Central memory CD8-positive, alpha-beta T cell (primary cell): ENCODE results near the gene FNIP2.
A peak's percentile ranks its signal among the peaks of the same experiment; 100 is the strongest.

Experiments
- ATAC-seq: fragments of 150-1000 bp; cut with Tn5 transposase; replicated peaks from 2 replicates; pipeline ENCODE4 v1.10.0; 2022; ENCODE audit warnings: mild to moderate bottlenecking, moderate FRiP score, moderate number of reproducible peaks; ENCODE audit not compliant: poor library complexity, severe bottlenecking; ENCODE audit errors: extremely low read depth
- DNase-seq, 2 donors: peaks; one replicate each; pipeline ENCODE4 v3.0.0; 2021; ENCODE audit warnings: low spot score in 2 of 2
- H3K27ac Mint-ChIP-seq: one replicate; pipeline ENCODE4 v1.8.0; 2022; ENCODE audit warnings: low read depth, mild to moderate bottlenecking, moderate library complexity, mixed read lengths
- H3K27me3 Mint-ChIP-seq: one replicate; pipeline ENCODE4 v1.8.0; 2022; ENCODE audit warnings: mixed read lengths
- H3K36me3 Mint-ChIP-seq: one replicate; pipeline ENCODE4 v1.8.0; 2022; ENCODE audit warnings: mild to moderate bottlenecking, moderate library complexity, mixed read lengths; ENCODE audit not compliant: insufficient read depth
- H3K4me1 Mint-ChIP-seq: one replicate; pipeline ENCODE4 v1.8.0; 2022; ENCODE audit warnings: mixed read lengths
- H3K4me3 Mint-ChIP-seq: one replicate; pipeline ENCODE4 v1.8.0; 2022; ENCODE audit warnings: mild to moderate bottlenecking, moderate library complexity, mixed read lengths
- H3K9me3 Mint-ChIP-seq: one replicate; pipeline ENCODE4 v1.8.0; 2022; ENCODE audit warnings: mixed read lengths

FNIP2 gene

GRCh38 chr4:158769175-158769921, 522 bp downstream of the FNIP2 start:
- Mint-ChIP-seq H3K4me1 (peaks cover 35% of the 10 kb centered on the region), H3K36me3 (peaks cover 9% of the 10 kb centered on the region), H3K27ac (peak overlapping the region; percentile 94), H3K4me3 (peak overlapping the region; percentile 99), H3K9me3 (no peaks in the 10 kb centered on the region), H3K27me3 (no peaks in the 10 kb centered on the region)
- ATAC-seq (peak; percentile 48), DNase-seq (peak; percentile 20 to 27)

GRCh38 chr4:158770671-158771070, 1.8 kb downstream of the FNIP2 start:
- H3K4me1 Mint-ChIP-seq, result peaks cover 35% of the 10 kb centered on the region
- ATAC-seq (no peak), DNase-seq (no peak)
- H3K9me3 Mint-ChIP-seq, result no peaks in the 10 kb centered on the region
- H3K4me3 Mint-ChIP-seq, result no peak overlapping the region
- peaks cover 9% of the 10 kb centered on the region for H3K36me3 Mint-ChIP-seq
- no peaks in the 10 kb centered on the region for H3K27me3 Mint-ChIP-seq
- H3K27ac Mint-ChIP-seq, result no peak overlapping the region

- Mint-ChIP-seq H3K9me3 (no peaks in the 10 kb centered on the region), H3K27ac (no peak overlapping the region), H3K4me1 (peaks cover 35% of the 10 kb centered on the region), H3K36me3 (peaks cover 9% of the 10 kb centered on the region), H3K4me3 (no peak overlapping the region), H3K27me3 (no peaks in the 10 kb centered on the region)
- DNase-seq, result no peak
- no peak for ATAC-seq
Measured at GRCh38 chr4:158771776-158772175, 3.0 kb downstream of the FNIP2 start.

GRCh38 chr4:158775091-158775651, 6.3 kb downstream of the FNIP2 start:
- ATAC-seq, result no peak
- DNase-seq, result no peak
- H3K27ac Mint-ChIP-seq, result no peak overlapping the region
- H3K9me3 Mint-ChIP-seq, result no peaks in the 10 kb centered on the region
- no peaks in the 10 kb centered on the region for H3K36me3 Mint-ChIP-seq
- H3K4me3 Mint-ChIP-seq, result no peak overlapping the region
- peaks cover 28% of the 10 kb centered on the region for H3K4me1 Mint-ChIP-seq
- H3K27me3 Mint-ChIP-seq, result no peaks in the 10 kb centered on the region

- Mint-ChIP-seq H3K36me3 (no peaks in the 10 kb centered on the region), H3K9me3 (no peaks in the 10 kb centered on the region), H3K4me3 (no peak overlapping the region), H3K27me3 (no peaks in the 10 kb centered on the region), H3K27ac (no peak overlapping the region), H3K4me1 (peaks cover 22% of the 10 kb centered on the region)
- ATAC-seq, result no peak
- DNase-seq, result no peak
Measured at GRCh38 chr4:158776106-158776505, 7.3 kb downstream of the FNIP2 start.

GRCh38 chr4:158777423-158778155, 8.8 kb downstream of the FNIP2 start:
- Mint-ChIP-seq H3K9me3 (no peaks in the 10 kb centered on the region), H3K27ac (peak overlapping the region; percentile 64), H3K27me3 (no peaks in the 10 kb centered on the region), H3K4me3 (peak overlapping the region; percentile 17), H3K4me1 (peaks cover 13% of the 10 kb centered on the region), H3K36me3 (no peaks in the 10 kb centered on the region)
- ATAC-seq, result no peak
- no peak for DNase-seq

- Mint-ChIP-seq H3K36me3 (no peaks in the 10 kb centered on the region), H3K27me3 (no peaks in the 10 kb centered on the region), H3K9me3 (no peaks in the 10 kb centered on the region), H3K4me1 (peaks cover 19% of the 10 kb centered on the region), H3K4me3 (peak overlapping the region; percentile 17), H3K27ac (peak overlapping the region; percentile 64)
- DNase-seq (no peak), ATAC-seq (no peak)
Measured at GRCh38 chr4:158778156-158778711, 9.4 kb downstream of the FNIP2 start.

- Mint-ChIP-seq H3K4me1 (peaks cover 22% of the 10 kb centered on the region), H3K9me3 (no peaks in the 10 kb centered on the region), H3K4me3 (no peak overlapping the region), H3K36me3 (no peaks in the 10 kb centered on the region), H3K27ac (no peak overlapping the region), H3K27me3 (no peaks in the 10 kb centered on the region)
- ATAC-seq (no peak), DNase-seq (no peak)
Measured at GRCh38 chr4:158778712-158779111, 9.9 kb downstream of the FNIP2 start.

- Mint-ChIP-seq H3K4me3 (no peak overlapping the region), H3K27ac (no peak overlapping the region), H3K9me3 (no peaks in the 10 kb centered on the region), H3K4me1 (peaks cover 28% of the 10 kb centered on the region), H3K36me3 (no peaks in the 10 kb centered on the region), H3K27me3 (no peaks in the 10 kb centered on the region)
- ATAC-seq (no peak), DNase-seq (no peak)
Measured at GRCh38 chr4:158781963-158782362, 13.1 kb downstream of the FNIP2 start.

GRCh38 chr4:158782551-158783360, 13.9 kb downstream of the FNIP2 start:
- no peaks in the 10 kb centered on the region for H3K9me3 Mint-ChIP-seq
- DNase-seq (no peak), ATAC-seq (no peak)
- H3K36me3 Mint-ChIP-seq, result no peaks in the 10 kb centered on the region
- H3K27ac Mint-ChIP-seq, result no peak overlapping the region
- no peaks in the 10 kb centered on the region for H3K27me3 Mint-ChIP-seq
- H3K4me1 Mint-ChIP-seq, result peaks cover 28% of the 10 kb centered on the region
- no peak overlapping the region for H3K4me3 Mint-ChIP-seq

- H3K27ac Mint-ChIP-seq, result no peak overlapping the region
- no peaks in the 10 kb centered on the region for H3K36me3 Mint-ChIP-seq
- H3K9me3 Mint-ChIP-seq, result no peaks in the 10 kb centered on the region
- H3K27me3 Mint-ChIP-seq, result no peaks in the 10 kb centered on the region
- ATAC-seq, result no peak
- H3K4me3 Mint-ChIP-seq, result no peak overlapping the region
- H3K4me1 Mint-ChIP-seq, result peaks cover 24% of the 10 kb centered on the region
- DNase-seq, result no peak
Measured at GRCh38 chr4:158783785-158784184, 15.0 kb downstream of the FNIP2 start.

- Mint-ChIP-seq H3K9me3 (no peaks in the 10 kb centered on the region), H3K36me3 (no peaks in the 10 kb centered on the region), H3K4me3 (no peak overlapping the region), H3K27ac (no peak overlapping the region), H3K27me3 (no peaks in the 10 kb centered on the region), H3K4me1 (peaks cover 27% of the 10 kb centered on the region)
- ATAC-seq (no peak), DNase-seq (no peak)
Measured at GRCh38 chr4:158785718-158786117, 16.9 kb downstream of the FNIP2 start.
